Astrocyte (in vitro differentiated cells and primary cell): ENCODE results near the gene MAPK9.

Experiments used
- EZH2 ChIP-seq: IDR thresholded peaks from 2 replicates; pipeline ENCODE4 v1.6.1; 2012; ENCODE audit warnings: mild to moderate bottlenecking, low read length, inconsistent platforms; ENCODE audit not compliant: insufficient read depth
- TF ChIP-seq, protein P1 (sequence below): IDR thresholded peaks from 2 replicates; pipeline ENCODE4 v1.5.1; 2011; ENCODE audit warnings: low read depth, mild to moderate bottlenecking, inconsistent platforms, low read length, moderate library complexity; ENCODE audit not compliant: insufficient read depth

GRCh38 chr5:180211761-180212035 lies 80.2 kb downstream of the MAPK9 start:
- TF ChIP-seq, protein P1, sequence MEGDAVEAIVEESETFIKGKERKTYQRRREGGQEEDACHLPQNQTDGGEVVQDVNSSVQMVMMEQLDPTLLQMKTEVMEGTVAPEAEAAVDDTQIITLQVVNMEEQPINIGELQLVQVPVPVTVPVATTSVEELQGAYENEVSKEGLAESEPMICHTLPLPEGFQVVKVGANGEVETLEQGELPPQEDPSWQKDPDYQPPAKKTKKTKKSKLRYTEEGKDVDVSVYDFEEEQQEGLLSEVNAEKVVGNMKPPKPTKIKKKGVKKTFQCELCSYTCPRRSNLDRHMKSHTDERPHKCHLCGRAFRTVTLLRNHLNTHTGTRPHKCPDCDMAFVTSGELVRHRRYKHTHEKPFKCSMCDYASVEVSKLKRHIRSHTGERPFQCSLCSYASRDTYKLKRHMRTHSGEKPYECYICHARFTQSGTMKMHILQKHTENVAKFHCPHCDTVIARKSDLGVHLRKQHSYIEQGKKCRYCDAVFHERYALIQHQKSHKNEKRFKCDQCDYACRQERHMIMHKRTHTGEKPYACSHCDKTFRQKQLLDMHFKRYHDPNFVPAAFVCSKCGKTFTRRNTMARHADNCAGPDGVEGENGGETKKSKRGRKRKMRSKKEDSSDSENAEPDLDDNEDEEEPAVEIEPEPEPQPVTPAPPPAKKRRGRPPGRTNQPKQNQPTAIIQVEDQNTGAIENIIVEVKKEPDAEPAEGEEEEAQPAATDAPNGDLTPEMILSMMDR: no peak
- TF ChIP-seq EZH2: no peak
